ENCODE results near the gene VGLL1.

The VGLL1 gene

GRCh38 chrX:136531951-136532350 lies at the start of gene VGLL1:
Gene VGLL1 (plus strand): TSS chrX:136532215. CDS start chrX:136536021, 3,806 bp downstream.
- DNase-seq, result no peak

- no peak for DNase-seq
Measured at GRCh38 chrX:136487647-136488046, 44.4 kb upstream of the VGLL1 start, which contains the start of gene BRS3. Gene BRS3 (plus strand): TSS chrX:136487947. CDS start chrX:136488115, 168 bp downstream.

- DNase-seq, result no peak
Measured at GRCh38 chrX:136488706-136489105, 43.3 kb upstream of the VGLL1 start.

- DNase-seq, result no peak
Measured at GRCh38 chrX:136491832-136492231, 40.2 kb upstream of the VGLL1 start.

GRCh38 chrX:136493011-136493410 lies 39.0 kb upstream of the VGLL1 start:
- no peak for DNase-seq

GRCh38 chrX:136495043-136495442 lies 37.0 kb upstream of the VGLL1 start:
- no peak for DNase-seq

- DNase-seq, result no peak
Measured at GRCh38 chrX:136496186-136496763, 35.7 kb upstream of the VGLL1 start.

GRCh38 chrX:136496764-136497555 lies 35.1 kb upstream of the VGLL1 start:
- peak; percentile 90 for DNase-seq

GRCh38 chrX:136497556-136498052 lies 34.4 kb upstream of the VGLL1 start, which contains the start of gene HTATSF1:
Gene HTATSF1 (plus strand): TSS chrX:136497592. CDS start chrX:136497685, 93 bp downstream.
- no peak for DNase-seq

- no peak for DNase-seq
Measured at GRCh38 chrX:136519069-136519468, 12.9 kb upstream of the VGLL1 start.

GRCh38 chrX:136523770-136524169 lies 8.2 kb upstream of the VGLL1 start:
- DNase-seq, result no peak

- DNase-seq, result peak; percentile 89
Measured at GRCh38 chrX:136525738-136526606, 6.0 kb upstream of the VGLL1 start.

- DNase-seq, result no peak
Measured at GRCh38 chrX:136528645-136529315, 3.2 kb upstream of the VGLL1 start.

- no peak for DNase-seq
Measured at GRCh38 chrX:136529795-136530194, 2.2 kb upstream of the VGLL1 start.

- no peak for DNase-seq
Measured at GRCh38 chrX:136534131-136534530, 2.1 kb downstream of the VGLL1 start.

GRCh38 chrX:136538811-136539210 lies 6.8 kb downstream of the VGLL1 start:
- no peak for DNase-seq

- DNase-seq, result no peak
Measured at GRCh38 chrX:136540226-136540625, 8.2 kb downstream of the VGLL1 start.

- no peak for DNase-seq
Measured at GRCh38 chrX:136541294-136541693, 9.3 kb downstream of the VGLL1 start.

GRCh38 chrX:136542281-136542680 lies 10.3 kb downstream of the VGLL1 start:
- no peak for DNase-seq

GRCh38 chrX:136546371-136546781 lies 14.4 kb downstream of the VGLL1 start:
- no peak for DNase-seq

GRCh38 chrX:136549226-136549625 lies 17.2 kb downstream of the VGLL1 start:
- DNase-seq, result no peak

- no peak for DNase-seq
Measured at GRCh38 chrX:136551410-136551809, 19.4 kb downstream of the VGLL1 start.
